HCT116 (cell line): ENCODE results near the gene LEKR1. TPM values are rescaled to one million over a fixed set of nuclear protein-coding genes. Genes with fewer than 3 reads are reported as not detected.

ENCODE experiments used
- ATAC-seq: fragments of 200-7000 bp; cut with Tn5 transposase; 2 replicates; pipeline ENCODE4 v1.9.1; 2020; ENCODE audit warnings: mild to moderate bottlenecking, moderate library complexity
- BruUV-seq: library from RNA; stranded (reverse); fragments of 400-500 nt; replicated peaks from 2 replicates; lab custom pipeline; 2021; lab: Mats Ljungman, UMichigan
- CTCF ChIA-PET: fragments of 300-600 bp; sonication (Branson Sonifier 250); formaldehyde crosslinking; loops from one replicate; lab custom pipeline; 2021; ENCODE audit warnings: antibody characterized with exemption; lab: Charles Lee
- POLR2A ChIA-PET: fragments of 300-600, 350-600 bp; sonication (Branson Sonifier 250); formaldehyde crosslinking; loops from one replicate; lab custom pipeline; 2021; ENCODE audit warnings: antibody characterized with exemption; lab: Charles Lee
- RAD21 ChIA-PET, 2 experiments: fragments of 300-600 bp; sonication (Branson Sonifier 250); formaldehyde crosslinking; loops; one replicate each; lab custom pipeline; 2023; ENCODE audit warnings: low total read pairs in 2 of 2; ENCODE audit not compliant: uncharacterized antibody in 2 of 2, unreplicated experiment in 2 of 2, low non-redundant PET in 1 of 2; lab: Charles Lee
- DNase-seq: peaks from one replicate; pipeline ENCODE4 v3.0.0-alpha.2; 2010; ENCODE audit warnings: low read depth, low spot score
- H2AFZ ChIP-seq: fragments of 200-600 bp; shearing (Covaris generic), sonication (generic); 2 replicates; pipeline ENCODE4 v1.6.1; 2017; ENCODE audit warnings: low read depth, mixed run types, mixed read lengths, antibody characterized with exemption, low read length; ENCODE audit not compliant: poor library complexity, severe bottlenecking
- H3K27ac ChIP-seq: 2 replicates; pipeline ENCODE4 v1.5.1; 2012; ENCODE audit warnings: low read depth, low read length
- H3K27me3 ChIP-seq: fragments of 200-600 bp; sonication (generic); 2 replicates; pipeline ENCODE4 v1.6.1; 2016; ENCODE audit warnings: mixed run types, low read length, mixed read lengths; ENCODE audit not compliant: insufficient read depth
- H3K36me3 ChIP-seq, 2 experiments: fragments of 200-500 bp in 1 of 2; fragments of 200-600 bp in 1 of 2; sonication (Bioruptor generic) in 1 of 2; sonication (generic) in 1 of 2; 2 replicates each; pipeline versions ENCODE4 v1.5.1 to v1.6.1; 2014 to 2016; ENCODE audit warnings: low read length in 2 of 2, inconsistent platforms in 1 of 2, mixed read lengths in 1 of 2, mixed run types in 1 of 2; ENCODE audit not compliant: insufficient read depth in 2 of 2, control insufficient read depth in 1 of 2
- H3K4me1 ChIP-seq, 2 experiments: fragments of 200-600 bp in 1 of 2; sonication (generic) in 1 of 2; 2 replicates each; pipeline versions ENCODE4 v1.5.1 to v1.6.1; 2012 to 2017; ENCODE audit warnings: low read length in 2 of 2, inconsistent platforms in 1 of 2, mild to moderate bottlenecking in 1 of 2, mixed read lengths in 1 of 2, mixed run types in 1 of 2, moderate library complexity in 1 of 2; ENCODE audit not compliant: insufficient read depth in 2 of 2, control insufficient read depth in 1 of 2
- H3K4me2 ChIP-seq: fragments of 200-600 bp; sonication (generic); 2 replicates; pipeline ENCODE4 v1.6.1; 2017; ENCODE audit warnings: mixed run types, low read length, mixed read lengths
- H3K4me3 ChIP-seq, 2 experiments: fragments of 200-600 bp in 1 of 2; sonication (generic) in 1 of 2; replicated peaks in 1 of 2; 2 replicates each; pipeline ENCODE4 v1.5.1; 2011 to 2016; ENCODE audit warnings: low read length in 2 of 2, control low read depth in 1 of 2, low read depth in 1 of 2, mild to moderate bottlenecking in 1 of 2, mixed read lengths in 1 of 2, mixed run types in 1 of 2
- H3K79me2 ChIP-seq: fragments of 200-600 bp; sonication (generic); 2 replicates; pipeline ENCODE4 v1.6.1; 2017; ENCODE audit warnings: mild to moderate bottlenecking, mixed run types, low read length, moderate library complexity, mixed read lengths; ENCODE audit not compliant: insufficient read depth
- H3K9ac ChIP-seq: fragments of 200-600 bp; sonication (generic); 2 replicates; pipeline ENCODE4 v1.6.1; 2016; ENCODE audit warnings: low read length, mixed read lengths
- H3K9me2 ChIP-seq: fragments of 200-600 bp; sonication (generic), shearing (Covaris generic); 2 replicates; pipeline ENCODE4 v1.6.1; 2017; ENCODE audit warnings: mixed run types, mild to moderate bottlenecking, moderate library complexity; ENCODE audit not compliant: insufficient read depth
- H3K9me3 ChIP-seq, 2 experiments: fragments of 200-500 bp in 1 of 2; fragments of 200-600 bp in 1 of 2; sonication (Bioruptor generic) in 1 of 2; sonication (generic) in 1 of 2; 2 replicates each; pipeline ENCODE4 v1.6.1; 2014 to 2017; ENCODE audit warnings: low read length in 2 of 2, mixed read lengths in 2 of 2, inconsistent platforms in 1 of 2, low read depth in 1 of 2, mild to moderate bottlenecking in 1 of 2, mixed run types in 1 of 2, moderate library complexity in 1 of 2; ENCODE audit not compliant: control insufficient read depth in 1 of 2, insufficient read depth in 1 of 2
- H4K20me1 ChIP-seq: fragments of 200-600 bp; sonication (generic), shearing (Covaris generic); 2 replicates; pipeline ENCODE4 v1.6.1; 2017; ENCODE audit warnings: mixed run types, mild to moderate bottlenecking, moderate library complexity; ENCODE audit not compliant: insufficient read depth
- ATF3 ChIP-seq: IDR thresholded peaks from 2 replicates; pipeline ENCODE4 v1.6.1; 2012
- CBX3 ChIP-seq: IDR thresholded peaks from 2 replicates; pipeline ENCODE4 v1.6.1; 2012; ENCODE audit warnings: low read depth
- CEBPB ChIP-seq: IDR thresholded peaks from 2 replicates; pipeline ENCODE4 v1.6.1; 2012; ENCODE audit warnings: low read depth
- CTCF ChIP-seq, 3 experiments: fragments of 200-600 bp in 1 of 3; sonication (generic) in 1 of 3; IDR thresholded peaks in 2 of 3; conservative IDR thresholded peaks in 1 of 3; 2 replicates each; pipeline ENCODE4 v1.5.1; 2012 to 2017; ENCODE audit warnings: low read depth in 2 of 3, low read length in 2 of 3, antibody characterized with exemption in 1 of 3, borderline replicate concordance in 1 of 3, control low read depth in 1 of 3, mild to moderate bottlenecking in 1 of 3, mixed read lengths in 1 of 3, mixed run types in 1 of 3, moderate library complexity in 1 of 3; ENCODE audit not compliant: insufficient read depth in 1 of 3
- EGR1 ChIP-seq: IDR thresholded peaks from 2 replicates; pipeline ENCODE4 v1.6.1; 2012; ENCODE audit warnings: low read depth
- EZH2 ChIP-seq: fragments of 200-600 bp; sonication (generic); IDR thresholded peaks from 2 replicates; pipeline ENCODE4 v1.6.1; 2017; ENCODE audit warnings: antibody characterized with exemption, mixed run types
- EZH2phosphoT487 ChIP-seq: fragments of 200-600 bp; IDR thresholded peaks from 2 replicates; pipeline ENCODE4 v1.6.1; 2018; ENCODE audit warnings: antibody characterized with exemption, borderline replicate concordance
- FOSL1 ChIP-seq: IDR thresholded peaks from 2 replicates; pipeline ENCODE4 v1.6.1; 2012; ENCODE audit warnings: low read depth
- JUND ChIP-seq: IDR thresholded peaks from 2 replicates; pipeline ENCODE4 v1.6.1; 2012
- POLR2A ChIP-seq: IDR thresholded peaks from 2 replicates; pipeline ENCODE4 v1.7.0; 2011; ENCODE audit warnings: borderline replicate concordance; ENCODE audit not compliant: insufficient read depth, insufficient read length; ENCODE audit errors: extremely low read depth
- POLR2AphosphoS5 ChIP-seq: IDR thresholded peaks from 2 replicates; pipeline ENCODE4 v1.6.1; 2011; ENCODE audit warnings: mild to moderate bottlenecking, low read depth, low read length, moderate library complexity
- RAD21 ChIP-seq: IDR thresholded peaks from 2 replicates; pipeline ENCODE4 v1.6.1; 2012; ENCODE audit warnings: low read depth, mild to moderate bottlenecking
- REST ChIP-seq: IDR thresholded peaks from 2 replicates; pipeline ENCODE4 v1.6.1; 2012; ENCODE audit warnings: low read depth
- SIN3A ChIP-seq: IDR thresholded peaks from 2 replicates; pipeline ENCODE4 v1.6.1; 2012; ENCODE audit warnings: low read depth
- SRF ChIP-seq: IDR thresholded peaks from 2 replicates; pipeline ENCODE4 v1.6.1; 2012; ENCODE audit warnings: low read depth
- TCF7L2 ChIP-seq: IDR thresholded peaks from 2 replicates; pipeline ENCODE4 v1.7.0; 2011; ENCODE audit warnings: borderline replicate concordance, inconsistent platforms; ENCODE audit not compliant: insufficient read depth, insufficient read length; ENCODE audit errors: extremely low read depth
- YY1 ChIP-seq: IDR thresholded peaks from 2 replicates; pipeline ENCODE4 v1.6.1; 2011; ENCODE audit warnings: low read length, low read depth, moderate library complexity, mild to moderate bottlenecking; ENCODE audit not compliant: insufficient replicate concordance; ENCODE audit errors: extremely low read depth
- ZBTB33 ChIP-seq: IDR thresholded peaks from 2 replicates; pipeline ENCODE4 v1.6.1; 2011; ENCODE audit warnings: mild to moderate bottlenecking, low read length, moderate library complexity; ENCODE audit not compliant: insufficient replicate concordance; ENCODE audit errors: extremely low read depth
- ZFX ChIP-seq: fragments of 450-650 bp; IDR thresholded peaks from 2 replicates; pipeline ENCODE4 v1.6.1; 2017
- ZNF274 ChIP-seq: fragments of 200-500 bp; sonication (Bioruptor generic); IDR thresholded peaks from 2 replicates; pipeline ENCODE4 v1.6.1; 2014; ENCODE audit warnings: mild to moderate bottlenecking, low read depth, low read length, inconsistent platforms
- intact Hi-C: fragments of 100-400 bp; cut with micrococcal nuclease; formaldehyde crosslinking; loops from 2 replicates; pipeline ENCODE4 v1.10.0; 2022
- total RNA-seq: library from RNA; stranded (reverse); gene quantifications from one replicate; pipeline ENCODE4 v1.2.1, GENCODE V29; 2021; ENCODE audit not compliant: unreplicated experiment

LEKR1 gene
- total RNA-seq, 1 experiment from 2014 or later, result 2.1 TPM

- no peak for DNase-seq
- no peak for TF ChIP-seq YY1
- no peak for TF ChIP-seq RAD21
- TF ChIP-seq EGR1, result no peak
- TF ChIP-seq SIN3A, result no peak
- no peak for TF ChIP-seq CEBPB
- TF ChIP-seq FOSL1, result no peak
- no peak for TF ChIP-seq POLR2A
- TF ChIP-seq JUND, result no peak
- TF ChIP-seq TCF7L2, result no peak
- no peak for TF ChIP-seq EZH2
- no peak for TF ChIP-seq ZNF274
- no peak for TF ChIP-seq EZH2phosphoT487
- TF ChIP-seq POLR2AphosphoS5, result no peak
- no peak for TF ChIP-seq REST
- TF ChIP-seq CBX3, result no peak
- no peak for TF ChIP-seq SRF
- TF ChIP-seq ZFX, result no peak
- no peak for TF ChIP-seq ZBTB33
- TF ChIP-seq CTCF (IDR thresholded peaks at IDR 0.05 in 2 of 3, conservative IDR thresholded peaks at IDR 0.05 in 1 of 3; ENCODE audit: borderline replicate concordance in 1 of 3, insufficient read depth in 1 of 3, low read depth in 2 of 3, low read length in 2 of 3), result no peak
- TF ChIP-seq ATF3, result no peak
- TF ChIP-seq, all 23 proteins: peak for 0
- no peaks in the 10 kb centered on the region for H3K36me3 ChIP-seq
- no TSS peak for BruUV-seq
- H2AFZ ChIP-seq, result no peak overlapping the region
- no peaks in the 10 kb centered on the region for H3K9me2 ChIP-seq
- H3K4me2 ChIP-seq, result no peak overlapping the region
- H3K4me3 ChIP-seq, result no peak overlapping the region
- intact Hi-C loops, result no loop called here
- no peaks in the 10 kb centered on the region for H3K79me2 ChIP-seq
- H3K9me3 ChIP-seq, result no peaks in the 10 kb centered on the region
- no peaks in the 10 kb centered on the region for H4K20me1 ChIP-seq
- ChIA-PET CTCF (no interaction called here), RAD21 (no interaction called here), POLR2A (no interaction called here)
- no peak for ATAC-seq
- no peaks in the 10 kb centered on the region for H3K27me3 ChIP-seq
- peaks cover 0 to 4% of the 10 kb centered on the region in 2 experiments; a peak in 1 of 4 replicates for H3K4me1 ChIP-seq
- no peak overlapping the region for H3K27ac ChIP-seq
- H3K9ac ChIP-seq, result no peak overlapping the region
Measured at GRCh38 chr3:156859578-156859977, 33.4 kb downstream of the LEKR1 start.
